Measurements from ENCODE around the gene F7. TPM values are rescaled to one million over a fixed set of nuclear protein-coding genes. Genes with fewer than 3 reads are reported as not detected.

F7 gene
- total RNA-seq, 2 donors from 2014 or later: 0.17 TPM; not detected in 1

Other genes starting within 250 kb of the F7 start
- 100 to 1,000 TPM in 1 of 2 donors, 10 to 100 TPM in 1; 86.9 to 101 TPM for gene MCF2L, start 136.6 kb upstream of the F7 start, total RNA-seq
- 1 to 10 TPM; 1.6 to 4.7 TPM for gene F10, start 17.0 kb downstream of the F7 start, total RNA-seq
- not detected for gene PROZ, start 52.9 kb downstream of the F7 start, total RNA-seq
- gene PCID2, start 102.9 kb downstream of the F7 start, total RNA-seq: 10 to 100 TPM; 23.3 to 26.3 TPM
- 10 to 100 TPM; 53.2 to 63.0 TPM for gene CUL4A, start 103.8 kb downstream of the F7 start, total RNA-seq
- gene LAMP1, start 191.4 kb downstream of the F7 start, total RNA-seq: 100 to 1,000 TPM; 203 to 216 TPM